Mesenchymal stem cell (in vitro differentiated cells and primary cell): ENCODE results near the gene CA10.

ENCODE experiments used
- DNase-seq: peaks from one replicate; pipeline ENCODE4 v3.0.0-alpha.2; 2013
- H2AFZ ChIP-seq: one replicate; pipeline ENCODE4 v1.6.1; 2013; ENCODE audit warnings: low read depth, mild to moderate bottlenecking, control low read depth, inconsistent platforms, low read length, moderate library complexity
- H2AK5ac ChIP-seq: 2 replicates; pipeline ENCODE4 v1.6.1; 2013; ENCODE audit warnings: low read length, moderate library complexity, mild to moderate bottlenecking, inconsistent platforms; ENCODE audit not compliant: severe bottlenecking
- H2BK120ac ChIP-seq: one replicate; pipeline ENCODE4 v1.6.1; 2013; ENCODE audit warnings: low read depth, mild to moderate bottlenecking, inconsistent platforms, low read length, moderate library complexity
- H2BK12ac ChIP-seq, 2 experiments: one replicate each; pipeline ENCODE4 v1.6.1; 2013; ENCODE audit warnings: inconsistent platforms in 2 of 2, low read length in 2 of 2, mild to moderate bottlenecking in 2 of 2, moderate library complexity in 2 of 2, control low read depth in 1 of 2
- H2BK15ac ChIP-seq: one replicate; pipeline ENCODE4 v1.6.1; 2013; ENCODE audit warnings: mild to moderate bottlenecking, low read depth, inconsistent platforms; ENCODE audit not compliant: poor library complexity, severe bottlenecking
- H2BK5ac ChIP-seq: 2 replicates; pipeline ENCODE4 v1.6.1; 2013; ENCODE audit warnings: low read depth, mild to moderate bottlenecking, low read length, control low read depth, inconsistent platforms; ENCODE audit not compliant: poor library complexity, severe bottlenecking
- H3K14ac ChIP-seq, 2 experiments: one replicate each; pipeline ENCODE4 v1.6.1; 2013; ENCODE audit warnings: inconsistent platforms in 2 of 2, low read length in 2 of 2, control low read depth in 1 of 2, mild to moderate bottlenecking in 1 of 2, moderate library complexity in 1 of 2
- H3K18ac ChIP-seq, 2 experiments: one replicate each; pipeline ENCODE4 v1.6.1; 2013; ENCODE audit warnings: inconsistent platforms in 2 of 2, low read length in 2 of 2, control low read depth in 1 of 2, low read depth in 1 of 2, mild to moderate bottlenecking in 1 of 2
- H3K23ac ChIP-seq, 2 experiments: one replicate each; pipeline ENCODE4 v1.6.1; 2013; ENCODE audit warnings: inconsistent platforms in 2 of 2, low read length in 2 of 2, mild to moderate bottlenecking in 2 of 2, moderate library complexity in 2 of 2, control low read depth in 1 of 2
- H3K27ac ChIP-seq: 2 replicates; pipeline ENCODE4 v1.5.1; 2013; ENCODE audit warnings: mild to moderate bottlenecking, moderate library complexity, low read length, control low read depth, inconsistent platforms; ENCODE audit not compliant: poor library complexity, severe bottlenecking
- H3K27me3 ChIP-seq, 2 experiments: 2 replicates each; pipeline versions ENCODE4 v1.6.1 to v1.7.0; 2013; ENCODE audit warnings: low read length in 2 of 2, mild to moderate bottlenecking in 2 of 2, moderate library complexity in 2 of 2, control low read depth in 1 of 2, inconsistent platforms in 1 of 2; ENCODE audit not compliant: control insufficient read depth in 1 of 2, insufficient read depth in 1 of 2
- H3K36me3 ChIP-seq, 2 experiments: 2 replicates each; pipeline versions ENCODE4 v1.6.1 to v1.7.0; 2013; ENCODE audit warnings: low read length in 2 of 2, control low read depth in 1 of 2, inconsistent platforms in 1 of 2, low read depth in 1 of 2, mild to moderate bottlenecking in 1 of 2; ENCODE audit not compliant: insufficient read depth in 2 of 2, control insufficient read depth in 1 of 2
- H3K4ac ChIP-seq, 2 experiments: one replicate each; pipeline ENCODE4 v1.6.1; 2013; ENCODE audit warnings: inconsistent platforms in 2 of 2, low read length in 2 of 2, mild to moderate bottlenecking in 2 of 2, moderate library complexity in 2 of 2, control low read depth in 1 of 2, low read depth in 1 of 2
- H3K4me1 ChIP-seq: 2 replicates; pipeline ENCODE4 v1.6.1; 2013; ENCODE audit warnings: low read depth, low read length, control low read depth; ENCODE audit not compliant: control insufficient read depth, insufficient read depth
- H3K4me2 ChIP-seq: 2 replicates; pipeline ENCODE4 v1.6.1; 2013; ENCODE audit warnings: low read length, mild to moderate bottlenecking, inconsistent platforms; ENCODE audit not compliant: poor library complexity, severe bottlenecking
- H3K4me3 ChIP-seq, 2 experiments: 2 replicates each; pipeline versions ENCODE4 v1.5.1 to v1.7.0; 2013; ENCODE audit warnings: low read length in 2 of 2, mild to moderate bottlenecking in 2 of 2, control low read depth in 1 of 2, low read depth in 1 of 2; ENCODE audit not compliant: insufficient read depth in 1 of 2
- H3K79me1 ChIP-seq: replicated peaks from 2 replicates; pipeline ENCODE4 v1.6.1; 2013; ENCODE audit warnings: mild to moderate bottlenecking, control low read depth, low read length, inconsistent platforms; ENCODE audit not compliant: poor library complexity, severe bottlenecking
- H3K9ac ChIP-seq: 2 replicates; pipeline ENCODE4 v1.7.0; 2013; ENCODE audit warnings: mild to moderate bottlenecking, low read length, moderate library complexity
- H3K9me3 ChIP-seq: 2 replicates; pipeline ENCODE4 v1.7.0; 2013; ENCODE audit warnings: mild to moderate bottlenecking, low read length; ENCODE audit not compliant: control insufficient read depth
- H4K8ac ChIP-seq: one replicate; pipeline ENCODE4 v1.6.1; 2013; ENCODE audit warnings: inconsistent platforms, mild to moderate bottlenecking, low read length, moderate library complexity
- H4K91ac ChIP-seq: one replicate; pipeline ENCODE4 v1.6.1; 2013; ENCODE audit warnings: mild to moderate bottlenecking, low read length, inconsistent platforms
- WGBS: methylation state at CpG from one replicate; pipeline ENCODE4 v1.1.7; 2013; ENCODE audit warnings: mixed read lengths; 5-methylcytosine and 5-hydroxymethylcytosine counted together

Gene CA10

DNA sequence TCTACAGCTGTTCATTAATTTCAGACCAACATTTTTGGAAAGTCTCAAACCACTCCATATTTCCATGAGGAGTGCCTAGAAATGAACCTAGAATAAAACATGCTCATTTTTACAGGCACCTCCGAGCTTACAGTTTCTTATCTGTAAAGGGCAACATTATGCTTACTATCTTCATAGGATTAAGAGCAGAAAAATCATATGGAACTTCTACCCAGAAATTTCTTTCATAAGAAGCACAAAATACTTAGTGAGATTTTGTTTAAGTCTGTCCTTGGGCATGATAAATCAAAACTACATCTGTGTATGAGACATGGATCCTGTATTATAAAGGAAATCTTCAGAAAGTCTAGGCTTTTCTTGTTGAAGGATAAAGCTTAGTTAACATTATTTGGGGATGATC is 187.4 kb downstream of the CA10 start:
- no peak overlapping the region for H3K18ac ChIP-seq
- no peak overlapping the region for H3K4ac ChIP-seq
- H3K9ac ChIP-seq, result no peak overlapping the region
- H3K23ac ChIP-seq, result no peak overlapping the region
- H4K91ac ChIP-seq, result no peak overlapping the region
- no peak overlapping the region for H2BK5ac ChIP-seq
- H2BK120ac ChIP-seq, result no peak overlapping the region
- H2AK5ac ChIP-seq, result no peak overlapping the region
- WGBS, result no CpG with 5 or more reads among the region's 1 CpG
- no peaks in the 10 kb centered on the region for H3K36me3 ChIP-seq
- no peak overlapping the region for H3K14ac ChIP-seq
- no peak overlapping the region for H2BK15ac ChIP-seq
- no peak overlapping the region for H4K8ac ChIP-seq
- H3K79me1 ChIP-seq, result no peaks in the 10 kb centered on the region
- H3K27me3 ChIP-seq, result no peaks in the 10 kb centered on the region
- no peak overlapping the region for H3K4me3 ChIP-seq
- H3K4me2 ChIP-seq, result no peak overlapping the region
- H3K9me3 ChIP-seq, result no peaks in the 10 kb centered on the region
- H3K4me1 ChIP-seq, result no peaks in the 10 kb centered on the region
- H2BK12ac ChIP-seq, result no peak overlapping the region
- H2AFZ ChIP-seq, result no peak overlapping the region
- H3K27ac ChIP-seq, result no peak overlapping the region
- DNase-seq, result no peak

DNA sequence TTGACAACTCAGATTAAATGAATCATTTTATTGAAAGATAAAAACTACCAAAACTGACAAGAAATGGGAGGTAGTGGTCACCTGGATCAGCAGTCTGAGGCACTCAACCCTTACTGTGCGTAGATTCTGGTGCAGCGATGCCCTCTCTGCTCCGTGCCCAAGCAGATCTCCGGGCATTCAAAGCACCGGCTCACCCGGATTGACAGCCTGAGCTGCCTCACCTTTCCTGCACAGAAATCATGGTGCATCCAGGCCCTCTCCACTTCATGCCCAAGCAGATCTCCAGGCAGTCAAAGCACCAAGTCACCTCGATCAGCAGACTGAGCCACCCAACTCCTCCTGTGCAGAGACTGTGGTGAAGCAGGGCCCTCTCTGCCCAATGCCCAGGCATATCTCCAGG is 196.8 kb downstream of the CA10 start:
- Histone ChIP-seq H3K4ac (no peak overlapping the region), H3K4me1 (no peaks in the 10 kb centered on the region), H3K36me3 (no peaks in the 10 kb centered on the region), H4K91ac (no peak overlapping the region), H2BK12ac (no peak overlapping the region), H2AK5ac (no peak overlapping the region), H3K9me3 (peaks cover 14% of the 10 kb centered on the region), H2BK15ac (no peak overlapping the region), H3K27ac (no peak overlapping the region), H2BK5ac (no peak overlapping the region), H3K4me2 (no peak overlapping the region), H3K9ac (no peak overlapping the region), H2BK120ac (no peak overlapping the region), H3K27me3 (no peaks in the 10 kb centered on the region), H3K18ac (no peak overlapping the region), H2AFZ (no peak overlapping the region), H3K79me1 (no peaks in the 10 kb centered on the region), H3K23ac (no peak overlapping the region), H3K14ac (no peak overlapping the region), H4K8ac (no peak overlapping the region), H3K4me3 (no peak overlapping the region)
- WGBS, result 83% methylated on average over 7 of the region's 7 CpGs
- DNase-seq, result no peak

DNA sequence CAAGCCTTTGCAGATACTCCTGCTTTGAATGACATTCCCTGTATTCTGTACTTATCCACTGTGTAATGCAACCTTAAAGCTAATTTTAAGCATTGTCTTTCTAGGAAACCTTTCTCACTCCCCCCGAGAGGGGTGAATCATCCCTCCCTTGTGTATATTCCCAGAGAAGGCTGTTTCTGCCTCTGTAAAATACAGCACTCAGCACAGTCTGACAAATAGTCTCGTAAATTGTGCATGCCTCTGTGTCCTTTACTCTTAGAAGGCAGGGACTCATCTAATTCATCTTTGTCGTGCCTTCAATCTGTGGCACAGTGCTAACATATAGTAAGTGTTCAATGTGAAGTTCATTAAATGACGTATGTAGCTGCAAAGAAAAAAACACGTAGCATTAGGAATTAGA is 200.7 kb downstream of the CA10 start:
- Histone ChIP-seq H2BK12ac (no peak overlapping the region), H3K23ac (no peak overlapping the region), H3K36me3 (no peaks in the 10 kb centered on the region), H3K79me1 (no peaks in the 10 kb centered on the region), H3K9ac (no peak overlapping the region), H3K27ac (no peak overlapping the region), H2BK5ac (no peak overlapping the region), H3K4me2 (no peak overlapping the region), H2AK5ac (no peak overlapping the region), H3K14ac (no peak overlapping the region), H3K4me3 (no peak overlapping the region), H3K18ac (no peak overlapping the region), H3K4me1 (no peaks in the 10 kb centered on the region), H4K91ac (no peak overlapping the region), H3K9me3 (peaks cover 7% of the 10 kb centered on the region), H4K8ac (no peak overlapping the region), H3K4ac (no peak overlapping the region), H2BK15ac (no peak overlapping the region), H2BK120ac (no peak overlapping the region), H3K27me3 (no peaks in the 10 kb centered on the region), H2AFZ (no peak overlapping the region)
- no peak for DNase-seq
- 50% methylated on average over 5 of the region's 5 CpGs for WGBS

DNA sequence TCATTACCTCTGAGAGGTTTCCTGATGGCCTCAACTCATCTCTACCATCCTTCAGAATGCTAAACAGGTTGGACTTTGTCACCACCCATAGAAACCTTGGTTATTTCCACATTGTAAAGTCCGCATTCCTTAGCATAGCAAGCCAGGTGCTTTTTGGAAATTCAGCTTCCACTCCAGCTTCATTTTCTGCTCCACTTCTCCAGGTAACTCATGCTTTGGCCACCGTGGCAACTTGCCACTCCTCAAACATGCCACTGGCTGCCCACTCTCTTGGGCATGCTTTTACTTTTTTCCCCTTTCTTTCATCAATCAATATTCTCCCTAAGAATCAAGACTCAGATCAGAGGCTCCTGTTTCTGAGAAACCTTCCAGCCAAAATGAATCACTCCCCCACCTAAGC is 203.3 kb downstream of the CA10 start:
- Histone ChIP-seq H3K36me3 (no peaks in the 10 kb centered on the region), H4K8ac (no peak overlapping the region), H3K4me1 (no peaks in the 10 kb centered on the region), H2BK15ac (no peak overlapping the region), H3K14ac (no peak overlapping the region), H4K91ac (no peak overlapping the region), H2BK12ac (no peak overlapping the region), H2AFZ (no peak overlapping the region), H2AK5ac (no peak overlapping the region), H2BK120ac (no peak overlapping the region), H3K79me1 (no peaks in the 10 kb centered on the region), H3K27me3 (no peaks in the 10 kb centered on the region), H3K9ac (no peak overlapping the region), H3K23ac (no peak overlapping the region), H3K4me2 (no peak overlapping the region), H3K4ac (no peak overlapping the region), H2BK5ac (no peak overlapping the region), H3K18ac (no peak overlapping the region), H3K4me3 (no peak overlapping the region), H3K27ac (no peak overlapping the region), H3K9me3 (no peaks in the 10 kb centered on the region)
- WGBS, result 55% methylated on average over 2 of the region's 2 CpGs
- DNase-seq, result no peak
